Uterus (tissue), 4 donors: ENCODE results near the gene PRKACG. TPM values are rescaled to one million over a fixed set of nuclear protein-coding genes. Genes with fewer than 3 reads are reported as not detected.

Experiments used
- DNase-seq, 2 donors: peaks; one replicate each; pipeline ENCODE4 v3.0.0-alpha.2; 2019 to 2020
- H3K27ac ChIP-seq, 2 donors: fragments of 200-600 bp; sonication (generic); 1 replicate in 1 of 2; 2 replicates in 1 of 2; pipeline ENCODE4 v1.5.1; 2016 to 2018
- H3K27me3 ChIP-seq, 2 donors: fragments of 200-600 bp; sonication (generic); one replicate each; pipeline ENCODE4 v1.5.1; 2018 to 2019; ENCODE audit warnings: control low read depth in 1 of 2
- H3K36me3 ChIP-seq, 2 donors: fragments of 200-600 bp; sonication (generic); one replicate each; pipeline ENCODE4 v1.5.1; 2019; ENCODE audit warnings: control low read depth in 1 of 2
- H3K4me1 ChIP-seq, 2 donors: fragments of 200-600 bp; sonication (generic); one replicate each; pipeline ENCODE4 v1.5.1; 2018 to 2019; ENCODE audit warnings: control low read depth in 1 of 2
- H3K4me3 ChIP-seq, 2 donors: fragments of 200-600 bp; sonication (generic); 1 replicate in 1 of 2; 2 replicates in 1 of 2; pipeline ENCODE4 v1.5.1; 2018 to 2019; ENCODE audit warnings: mild to moderate bottlenecking in 1 of 2
- H3K9me3 ChIP-seq, 2 donors: fragments of 200-600 bp; sonication (generic); one replicate each; pipeline ENCODE4 v1.5.1; 2019; ENCODE audit warnings: control low read depth in 1 of 2
- POLR2A ChIP-seq, 2 donors: fragments of 450-650 bp; IDR thresholded peaks; one replicate each; pipeline ENCODE4 v1.6.1; 2016; ENCODE audit warnings: antibody characterized with exemption in 2 of 2, mild to moderate bottlenecking in 1 of 2, moderate library complexity in 1 of 2
- intact Hi-C: fragments of 100-400 bp; cut with DNase I; formaldehyde crosslinking; loops from one replicate; pipeline ENCODE4 v1.15.1; 2023; ENCODE audit warnings: low total_unique reads
- total RNA-seq, 4 donors: library from RNA; depleted of rRNA in 3 of 4; stranded (reverse); fragments of >200 nt in 3 of 4; gene quantifications; one replicate each; pipeline versions ENCODE4 v1.1.0 to v1.2.4, GENCODE V29; 2014 to 2023
- TF ChIP-seq, protein P1 (sequence below), 4 experiments: fragments of 200-600 bp in 2 of 4; fragments of 450-650 bp in 2 of 4; sonication (generic) in 2 of 4; IDR thresholded peaks; one replicate each; pipeline ENCODE4 v1.5.1; 2016 to 2019; ENCODE audit warnings: antibody characterized with exemption in 4 of 4, mild to moderate bottlenecking in 2 of 4, moderate library complexity in 1 of 4
- donor health status: DM: yes; HTN: yes; CAD: no.

PRKACG gene
- total RNA-seq, 4 donors from 2014 or later: not detected

DNA sequence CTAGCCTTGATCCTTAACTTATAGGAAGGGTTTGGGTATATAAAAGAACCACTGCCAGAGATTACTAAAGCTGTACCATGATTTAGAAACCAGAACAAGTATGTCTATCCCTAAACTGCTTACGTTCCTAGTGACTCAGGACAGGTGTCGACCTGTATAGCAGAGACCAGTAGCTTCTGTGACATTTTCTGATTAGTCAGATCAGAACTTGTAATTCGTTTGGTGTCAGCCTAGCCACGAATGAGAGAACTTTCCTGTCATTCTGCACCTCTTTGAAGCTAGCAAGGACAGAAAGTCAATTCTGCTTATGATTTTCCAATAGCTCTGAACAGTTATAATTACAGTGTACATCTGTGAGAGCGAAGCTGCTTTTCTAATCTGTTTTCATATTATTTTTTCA is 39.5 kb downstream of the PRKACG start:
- no peak for DNase-seq
- intact Hi-C loops: no loop called here
- Histone ChIP-seq H3K27me3 (no peaks in the 10 kb centered on the region), H3K36me3 (no peaks in the 10 kb centered on the region), H3K4me1 (no peaks in the 10 kb centered on the region), H3K4me3 (no peak overlapping the region), H3K9me3 (no peaks in the 10 kb centered on the region), H3K27ac (no peak overlapping the region)
- no peak for TF ChIP-seq POLR2A (IDR thresholded peaks at IDR 0.05)

DNA sequence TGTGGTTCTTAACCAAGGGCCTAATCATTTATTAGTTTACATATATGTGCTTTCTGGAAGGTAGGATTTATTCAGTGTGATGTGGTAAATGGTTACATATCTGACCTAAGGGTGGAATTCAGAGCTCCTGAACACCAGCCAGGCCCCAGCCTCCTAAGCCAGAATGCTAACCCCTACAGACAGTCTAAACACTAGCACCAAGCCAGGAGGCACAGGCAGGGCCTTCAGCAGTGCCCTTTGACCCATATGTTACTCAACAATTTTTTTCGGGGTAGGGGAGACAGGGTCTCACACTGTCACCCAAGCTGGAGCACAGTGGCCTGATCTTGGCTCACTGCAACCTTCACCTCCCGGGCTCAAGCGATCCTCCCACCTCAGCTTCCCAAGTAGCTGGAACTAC is 40.3 kb downstream of the PRKACG start:
- H3K27ac ChIP-seq: no peak overlapping the region
- no peak for TF ChIP-seq POLR2A (IDR thresholded peaks at IDR 0.05)
- TF ChIP-seq, protein P1, sequence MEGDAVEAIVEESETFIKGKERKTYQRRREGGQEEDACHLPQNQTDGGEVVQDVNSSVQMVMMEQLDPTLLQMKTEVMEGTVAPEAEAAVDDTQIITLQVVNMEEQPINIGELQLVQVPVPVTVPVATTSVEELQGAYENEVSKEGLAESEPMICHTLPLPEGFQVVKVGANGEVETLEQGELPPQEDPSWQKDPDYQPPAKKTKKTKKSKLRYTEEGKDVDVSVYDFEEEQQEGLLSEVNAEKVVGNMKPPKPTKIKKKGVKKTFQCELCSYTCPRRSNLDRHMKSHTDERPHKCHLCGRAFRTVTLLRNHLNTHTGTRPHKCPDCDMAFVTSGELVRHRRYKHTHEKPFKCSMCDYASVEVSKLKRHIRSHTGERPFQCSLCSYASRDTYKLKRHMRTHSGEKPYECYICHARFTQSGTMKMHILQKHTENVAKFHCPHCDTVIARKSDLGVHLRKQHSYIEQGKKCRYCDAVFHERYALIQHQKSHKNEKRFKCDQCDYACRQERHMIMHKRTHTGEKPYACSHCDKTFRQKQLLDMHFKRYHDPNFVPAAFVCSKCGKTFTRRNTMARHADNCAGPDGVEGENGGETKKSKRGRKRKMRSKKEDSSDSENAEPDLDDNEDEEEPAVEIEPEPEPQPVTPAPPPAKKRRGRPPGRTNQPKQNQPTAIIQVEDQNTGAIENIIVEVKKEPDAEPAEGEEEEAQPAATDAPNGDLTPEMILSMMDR (IDR thresholded peaks at IDR 0.05): no peak
- H3K9me3 ChIP-seq: no peaks in the 10 kb centered on the region
- H3K27me3 ChIP-seq: no peaks in the 10 kb centered on the region
- no peaks in the 10 kb centered on the region for H3K4me1 ChIP-seq
- no peak for DNase-seq
- no peaks in the 10 kb centered on the region for H3K36me3 ChIP-seq
- intact Hi-C loops: no loop called here
- H3K4me3 ChIP-seq: no peak overlapping the region

DNA sequence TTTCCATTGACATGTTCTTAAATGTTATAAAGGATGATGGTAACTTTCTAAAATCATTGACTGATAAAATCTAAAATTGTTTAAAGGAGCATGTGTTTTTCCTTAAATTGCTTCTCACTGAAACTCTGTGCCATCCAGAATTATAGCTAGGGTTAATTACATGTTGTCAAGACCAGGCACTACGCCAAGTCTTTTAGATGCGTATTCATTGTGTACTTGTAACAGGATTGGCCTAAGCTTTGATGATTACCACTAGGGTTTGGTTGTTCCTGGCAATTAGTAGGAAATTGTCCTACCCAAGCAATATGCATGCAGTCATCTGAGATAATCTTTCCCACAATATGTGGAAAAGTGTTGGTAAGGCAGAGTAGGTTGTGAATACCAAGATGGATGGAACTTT is 43.8 kb downstream of the PRKACG start:
- H3K9me3 ChIP-seq: no peaks in the 10 kb centered on the region
- H3K4me1 ChIP-seq: no peaks in the 10 kb centered on the region
- no peak overlapping the region for H3K27ac ChIP-seq
- no peak overlapping the region for H3K4me3 ChIP-seq
- H3K36me3 ChIP-seq: no peaks in the 10 kb centered on the region
- intact Hi-C loops: no loop called here
- H3K27me3 ChIP-seq: no peaks in the 10 kb centered on the region
- TF ChIP-seq POLR2A (IDR thresholded peaks at IDR 0.05): no peak
- TF ChIP-seq, protein P1 (IDR thresholded peaks at IDR 0.05): no peak
- no peak for DNase-seq

DNA sequence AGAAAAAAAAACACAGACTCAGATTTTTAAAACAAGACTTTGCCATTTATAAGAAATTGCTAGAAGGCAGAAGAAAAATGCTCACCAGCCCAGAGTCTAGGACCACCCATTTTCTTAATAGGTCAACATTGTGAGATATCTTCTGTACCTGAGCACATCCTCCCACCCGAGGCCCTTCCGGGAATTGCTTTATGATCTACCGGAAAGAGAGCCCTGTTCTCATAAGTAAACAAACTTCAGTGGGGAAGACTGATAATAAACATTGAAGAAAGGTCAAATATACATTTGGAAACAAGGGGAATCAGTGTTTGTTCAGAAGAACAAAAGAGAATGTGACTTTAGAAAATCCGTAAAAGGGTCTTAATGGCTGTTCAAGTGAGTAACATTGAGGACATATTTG is 44.4 kb downstream of the PRKACG start:
- H3K4me3 ChIP-seq: no peak overlapping the region
- intact Hi-C loops: no loop called here
- DNase-seq: no peak
- TF ChIP-seq, protein P1 (IDR thresholded peaks at IDR 0.05): no peak
- no peak for TF ChIP-seq POLR2A (IDR thresholded peaks at IDR 0.05)
- H3K9me3 ChIP-seq: no peaks in the 10 kb centered on the region
- no peaks in the 10 kb centered on the region for H3K27me3 ChIP-seq
- H3K36me3 ChIP-seq: no peaks in the 10 kb centered on the region
- no peak overlapping the region for H3K27ac ChIP-seq
- H3K4me1 ChIP-seq: no peaks in the 10 kb centered on the region

DNA sequence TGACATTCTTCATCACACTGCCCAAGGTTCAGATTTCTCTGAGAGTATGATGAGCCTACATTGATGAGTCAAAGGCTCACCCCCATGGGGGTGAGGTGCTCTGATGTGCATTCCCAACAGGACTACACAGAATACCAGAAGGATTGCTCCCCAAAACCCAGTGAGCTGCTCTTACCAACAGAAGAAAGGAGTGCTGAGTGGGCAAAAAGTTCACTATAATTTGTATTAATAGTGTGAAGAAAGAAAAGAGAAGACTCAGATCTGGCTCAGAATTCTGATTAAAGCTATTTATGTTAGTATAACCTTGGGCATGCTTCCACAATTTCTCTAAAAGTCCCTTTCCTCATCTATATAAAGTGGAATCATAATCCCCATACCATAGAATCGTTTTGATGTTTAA is 46.1 kb downstream of the PRKACG start:
- TF ChIP-seq, protein P1 (IDR thresholded peaks at IDR 0.05): no peak
- no peak for TF ChIP-seq POLR2A (IDR thresholded peaks at IDR 0.05)
- Histone ChIP-seq H3K27ac (no peak overlapping the region), H3K27me3 (no peaks in the 10 kb centered on the region), H3K4me1 (no peaks in the 10 kb centered on the region), H3K4me3 (no peak overlapping the region), H3K36me3 (no peaks in the 10 kb centered on the region), H3K9me3 (no peaks in the 10 kb centered on the region)
- no peak for DNase-seq
- intact Hi-C loops: no loop called here

DNA sequence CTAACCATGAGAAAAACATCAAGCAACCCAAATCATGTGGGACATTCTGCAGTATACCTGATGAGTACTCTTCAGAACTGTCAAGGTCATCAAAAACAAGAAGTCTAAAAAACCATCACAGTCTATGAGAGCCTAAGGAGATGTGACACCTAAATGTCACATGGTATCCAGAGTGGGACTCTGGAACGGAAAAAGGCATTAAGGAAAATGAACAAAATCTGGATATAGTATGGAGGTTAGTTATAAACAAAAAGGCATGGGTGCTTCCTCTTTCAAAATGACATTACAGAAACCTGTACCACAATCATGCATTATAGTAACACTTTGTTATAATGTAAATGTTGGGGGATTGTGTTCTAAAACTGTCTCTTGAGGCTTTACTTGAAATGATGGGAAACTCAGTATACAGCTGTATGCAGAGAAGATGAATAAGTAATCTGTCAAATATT is 47.4 kb downstream of the PRKACG start:
- H3K36me3 ChIP-seq: no peaks in the 10 kb centered on the region
- intact Hi-C loops: no loop called here
- TF ChIP-seq POLR2A (IDR thresholded peaks at IDR 0.05): no peak
- TF ChIP-seq, protein P1 (IDR thresholded peaks at IDR 0.05): no peak

More for the DNA sequence above, 47.4 kb downstream of the PRKACG start:
- DNase-seq: no peak
- no peak overlapping the region for H3K4me3 ChIP-seq
- no peaks in the 10 kb centered on the region for H3K27me3 ChIP-seq
- H3K9me3 ChIP-seq: no peaks in the 10 kb centered on the region
- H3K4me1 ChIP-seq: no peaks in the 10 kb centered on the region
- no peak overlapping the region for H3K27ac ChIP-seq
